ENCODE measurements around the gene SNAP25. TPM values are rescaled to one million over a fixed set of nuclear protein-coding genes. Genes with fewer than 3 reads are reported as not detected.

SNAP25 gene
- total RNA-seq, 1 experiment from 2014 or later, result not detected

DNA sequence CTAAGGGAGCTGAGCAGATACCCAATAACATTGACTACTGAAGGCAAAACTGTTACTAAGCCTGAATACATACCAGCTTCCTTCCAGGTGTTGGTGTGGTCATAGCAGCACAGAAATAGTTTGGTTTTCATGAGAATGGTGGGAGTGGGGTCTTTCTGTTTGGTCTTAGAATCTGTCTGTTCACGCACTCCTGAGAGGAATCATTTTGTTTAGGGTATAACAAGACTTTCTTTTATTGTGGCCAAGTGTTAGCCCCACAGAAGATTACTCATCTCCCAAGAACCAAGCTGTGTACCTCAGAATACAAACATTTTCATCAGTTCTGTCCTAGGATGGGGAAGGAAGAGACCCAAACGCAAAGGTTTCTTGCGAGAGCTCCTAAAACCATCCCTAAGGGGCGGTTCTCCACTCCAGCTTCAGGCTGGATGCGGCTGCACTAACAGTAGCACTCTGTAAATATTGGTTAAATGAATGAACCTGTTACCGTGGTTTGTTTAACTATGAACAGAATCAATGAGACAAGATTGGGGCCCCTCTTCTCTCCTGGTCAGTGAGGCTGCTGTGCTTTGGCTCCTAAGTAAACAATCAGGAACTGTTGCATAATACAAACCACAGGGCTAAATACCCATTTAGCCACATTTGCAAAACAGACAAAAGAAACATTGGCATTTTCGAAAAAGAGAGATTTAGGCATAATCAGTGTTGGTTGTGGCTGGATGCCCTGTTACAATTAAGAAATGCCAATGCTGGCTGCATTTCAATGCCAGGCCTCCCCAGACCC is 44.9 kb downstream of the SNAP25 start:
- ChIA-PET POLR2A (ENCODE audit: unreplicated experiment) (no interaction called here), CTCF (no interaction called here)
- no peak overlapping the region for H3K9ac ChIP-seq (ENCODE audit: low read length)
- no peaks in the 10 kb centered on the region for H3K79me2 ChIP-seq (ENCODE audit: low read length)
- H3F3A ChIP-seq (ENCODE audit: low read length, unreplicated experiment), result no peaks in the 10 kb centered on the region
- DNase-seq (no peak), ATAC-seq (no peak)
- H3K9me2 ChIP-seq (replicated peaks; ENCODE audit: low read length), result no peaks in the 10 kb centered on the region
- H3K9me3 ChIP-seq (ENCODE audit: low read length), result no peaks in the 10 kb centered on the region
- no peaks in the 10 kb centered on the region for H3K4me1 ChIP-seq (ENCODE audit: insufficient read depth, low read length)
- H3K4me2 ChIP-seq (ENCODE audit: low read length), result no peak overlapping the region
- no peak overlapping the region for H2AFZ ChIP-seq (ENCODE audit: low read length)
- TF ChIP-seq EZH2 (IDR thresholded peaks at IDR 0.05; ENCODE audit: low read length, unreplicated experiment) (no peak), EZH2phosphoT487 (IDR thresholded peaks at IDR 0.05; ENCODE audit: borderline replicate concordance, low read length) (no peak), CTCF (conservative IDR thresholded peaks at IDR 0.05; ENCODE audit: low read depth, low read length) (no peak)
- H3K27me3 ChIP-seq (ENCODE audit: low read length), result peaks cover 91% of the 10 kb centered on the region
- H3K36me3 ChIP-seq (ENCODE audit: low read depth, low read length), result no peaks in the 10 kb centered on the region
- intact Hi-C loops (cut with micrococcal nuclease), result no loop called here
- BruUV-seq (replicated peaks), result no TSS peak
- no peaks in the 10 kb centered on the region for H4K20me1 ChIP-seq (ENCODE audit: low read length)
- no peak overlapping the region for H3K4me3 ChIP-seq (ENCODE audit: low read length)
- H3K27ac ChIP-seq (ENCODE audit: low read length), result no peak overlapping the region

DNA sequence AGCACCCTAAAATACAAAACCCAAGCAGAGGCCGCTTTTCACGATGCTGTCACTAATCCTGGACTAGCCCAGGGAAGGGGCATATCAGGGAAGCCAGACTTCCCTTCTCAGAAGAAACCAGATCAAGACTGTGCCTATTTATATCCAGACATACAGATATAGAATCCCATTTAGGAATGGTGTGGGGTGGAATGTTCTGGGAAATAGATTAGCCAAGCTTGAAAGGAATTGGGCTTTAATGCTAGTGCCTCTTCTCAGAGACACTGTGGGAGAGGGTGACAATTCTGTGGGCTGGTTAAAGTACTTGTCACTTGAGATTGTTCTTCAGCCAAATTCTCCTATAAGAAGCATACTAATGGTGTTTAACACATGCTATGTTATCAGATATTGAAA is 45.5 kb downstream of the SNAP25 start:
- no peaks in the 10 kb centered on the region for H3K9me3 ChIP-seq (ENCODE audit: low read length)
- H2AFZ ChIP-seq (ENCODE audit: low read length), result no peak overlapping the region
- no peak overlapping the region for H3K27ac ChIP-seq (ENCODE audit: low read length)
- H3K4me2 ChIP-seq (ENCODE audit: low read length), result no peak overlapping the region
- H3K79me2 ChIP-seq (ENCODE audit: low read length), result no peaks in the 10 kb centered on the region
- H3K9me2 ChIP-seq (replicated peaks; ENCODE audit: low read length), result no peaks in the 10 kb centered on the region
- peaks cover 89% of the 10 kb centered on the region for H3K27me3 ChIP-seq (ENCODE audit: low read length)
- H3K9ac ChIP-seq (ENCODE audit: low read length), result no peak overlapping the region
- intact Hi-C loops (cut with micrococcal nuclease), result no loop called here
- TF ChIP-seq EZH2 (IDR thresholded peaks at IDR 0.05; ENCODE audit: low read length, unreplicated experiment) (no peak), EZH2phosphoT487 (IDR thresholded peaks at IDR 0.05; ENCODE audit: borderline replicate concordance, low read length) (no peak), CTCF (conservative IDR thresholded peaks at IDR 0.05; ENCODE audit: low read depth, low read length) (no peak)
- H3K36me3 ChIP-seq (ENCODE audit: low read depth, low read length), result no peaks in the 10 kb centered on the region
- DNase-seq (no peak), ATAC-seq (no peak)
- no peaks in the 10 kb centered on the region for H4K20me1 ChIP-seq (ENCODE audit: low read length)
- no peaks in the 10 kb centered on the region for H3F3A ChIP-seq (ENCODE audit: low read length, unreplicated experiment)
- ChIA-PET CTCF (no interaction called here), POLR2A (ENCODE audit: unreplicated experiment) (no interaction called here)
- no TSS peak for BruUV-seq (replicated peaks)
- no peak overlapping the region for H3K4me3 ChIP-seq (ENCODE audit: low read length)
- H3K4me1 ChIP-seq (ENCODE audit: insufficient read depth, low read length), result no peaks in the 10 kb centered on the region

GRCh38 chr20:10268636-10269035 is 50.0 kb downstream of the SNAP25 start:
- H3F3A ChIP-seq (ENCODE audit: low read length, unreplicated experiment), result no peaks in the 10 kb centered on the region
- H3K36me3 ChIP-seq (ENCODE audit: low read depth, low read length), result no peaks in the 10 kb centered on the region
- BruUV-seq (replicated peaks), result no TSS peak
- no peak overlapping the region for H3K4me3 ChIP-seq (ENCODE audit: low read length)
- ChIA-PET POLR2A (ENCODE audit: unreplicated experiment) (no interaction called here), CTCF (no interaction called here)
- H3K4me2 ChIP-seq (ENCODE audit: low read length), result no peak overlapping the region
- no peak overlapping the region for H3K27ac ChIP-seq (ENCODE audit: low read length)
- ATAC-seq, result no peak
- H4K20me1 ChIP-seq (ENCODE audit: low read length), result no peaks in the 10 kb centered on the region
- H3K27me3 ChIP-seq (ENCODE audit: low read length), result peaks cover 82% of the 10 kb centered on the region
- TF ChIP-seq EZH2 (IDR thresholded peaks at IDR 0.05; ENCODE audit: low read length, unreplicated experiment), result no peak
- no peaks in the 10 kb centered on the region for H3K9me3 ChIP-seq (ENCODE audit: low read length)
- no peaks in the 10 kb centered on the region for H3K4me1 ChIP-seq (ENCODE audit: insufficient read depth, low read length)
- no peak overlapping the region for H2AFZ ChIP-seq (ENCODE audit: low read length)
- intact Hi-C loops (cut with micrococcal nuclease), result no loop called here
- no peaks in the 10 kb centered on the region for H3K9me2 ChIP-seq (replicated peaks; ENCODE audit: low read length)
- H3K79me2 ChIP-seq (ENCODE audit: low read length), result no peaks in the 10 kb centered on the region
- H3K9ac ChIP-seq (ENCODE audit: low read length), result no peak overlapping the region
- DNase-seq, result no peak
